Suprapubic skin (tissue), 3 donors: ENCODE results near the gene C3orf49.

Experiments used
- POLR2A ChIP-seq, 2 donors: fragments of 450-650 bp; IDR thresholded peaks; one replicate each; pipeline ENCODE4 v1.6.1; 2017; ENCODE audit warnings: antibody characterized with exemption in 2 of 2, mild to moderate bottlenecking in 2 of 2, moderate library complexity in 2 of 2
- TF ChIP-seq, protein P1 (sequence below), 2 donors: fragments of 200-600 bp in 1 of 2; fragments of 450-650 bp in 1 of 2; sonication (generic) in 1 of 2; IDR thresholded peaks; one replicate each; pipeline ENCODE4 v1.5.1; 2016 to 2019; ENCODE audit warnings: antibody characterized with exemption in 2 of 2, mild to moderate bottlenecking in 1 of 2, moderate library complexity in 1 of 2

DNA sequence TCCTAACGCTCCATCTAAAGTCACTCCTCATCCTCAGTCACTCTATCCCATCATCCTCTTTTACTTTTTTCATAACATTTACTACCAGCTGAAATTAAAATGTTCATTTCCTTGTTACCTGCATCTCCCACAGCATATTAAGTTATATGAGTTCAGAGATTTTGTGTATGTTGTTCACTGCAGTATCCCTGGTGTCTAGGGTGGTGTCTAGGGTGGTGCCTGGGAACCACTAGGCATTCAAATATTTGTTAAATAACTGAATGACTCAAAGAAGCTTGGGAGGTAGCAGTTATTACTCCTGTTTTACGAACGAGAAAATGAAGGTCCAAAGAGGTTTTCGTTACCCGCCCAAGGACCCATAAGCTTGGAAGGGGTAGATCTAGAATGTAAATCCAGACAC, 1.9 kb upstream of the C3orf49 start:
- TF ChIP-seq, protein P1, sequence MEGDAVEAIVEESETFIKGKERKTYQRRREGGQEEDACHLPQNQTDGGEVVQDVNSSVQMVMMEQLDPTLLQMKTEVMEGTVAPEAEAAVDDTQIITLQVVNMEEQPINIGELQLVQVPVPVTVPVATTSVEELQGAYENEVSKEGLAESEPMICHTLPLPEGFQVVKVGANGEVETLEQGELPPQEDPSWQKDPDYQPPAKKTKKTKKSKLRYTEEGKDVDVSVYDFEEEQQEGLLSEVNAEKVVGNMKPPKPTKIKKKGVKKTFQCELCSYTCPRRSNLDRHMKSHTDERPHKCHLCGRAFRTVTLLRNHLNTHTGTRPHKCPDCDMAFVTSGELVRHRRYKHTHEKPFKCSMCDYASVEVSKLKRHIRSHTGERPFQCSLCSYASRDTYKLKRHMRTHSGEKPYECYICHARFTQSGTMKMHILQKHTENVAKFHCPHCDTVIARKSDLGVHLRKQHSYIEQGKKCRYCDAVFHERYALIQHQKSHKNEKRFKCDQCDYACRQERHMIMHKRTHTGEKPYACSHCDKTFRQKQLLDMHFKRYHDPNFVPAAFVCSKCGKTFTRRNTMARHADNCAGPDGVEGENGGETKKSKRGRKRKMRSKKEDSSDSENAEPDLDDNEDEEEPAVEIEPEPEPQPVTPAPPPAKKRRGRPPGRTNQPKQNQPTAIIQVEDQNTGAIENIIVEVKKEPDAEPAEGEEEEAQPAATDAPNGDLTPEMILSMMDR (IDR thresholded peaks at IDR 0.05): no peak
- no peak for TF ChIP-seq POLR2A (IDR thresholded peaks at IDR 0.05)
